ENCODE results near the gene TSR1.

The TSR1 gene

DNA sequence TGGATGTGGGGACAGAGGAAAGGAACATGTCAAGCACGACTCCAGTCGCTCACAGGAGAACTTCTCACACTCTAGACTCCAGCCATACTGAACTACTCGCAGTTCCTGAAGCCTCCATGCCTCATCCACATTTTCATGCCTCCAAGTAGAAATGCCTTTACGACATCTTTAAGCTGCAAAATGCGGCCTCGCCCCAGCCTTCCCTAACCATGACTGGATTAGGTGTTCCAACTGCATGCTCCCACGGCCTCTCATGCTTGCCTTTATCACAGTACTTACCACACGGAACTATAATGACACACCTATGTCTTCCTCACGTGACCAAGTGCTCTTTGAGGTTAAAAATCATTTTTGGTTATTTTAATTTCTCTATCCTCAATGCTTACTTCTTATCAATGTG, 56.5 kb downstream of the TSR1 start:
- POLR2A ChIA-PET (ENCODE audit: low non-redundant PET), result no interaction called here
- CTCF ChIA-PET, result interaction anchor here (0.9 kb wide), 1 partner anchor 35 kb away, joined by 3 read pairs; no protein-coding TSS in a partner anchor
- no peak overlapping the region for H3K27ac ChIP-seq
- TF ChIP-seq, protein P1, sequence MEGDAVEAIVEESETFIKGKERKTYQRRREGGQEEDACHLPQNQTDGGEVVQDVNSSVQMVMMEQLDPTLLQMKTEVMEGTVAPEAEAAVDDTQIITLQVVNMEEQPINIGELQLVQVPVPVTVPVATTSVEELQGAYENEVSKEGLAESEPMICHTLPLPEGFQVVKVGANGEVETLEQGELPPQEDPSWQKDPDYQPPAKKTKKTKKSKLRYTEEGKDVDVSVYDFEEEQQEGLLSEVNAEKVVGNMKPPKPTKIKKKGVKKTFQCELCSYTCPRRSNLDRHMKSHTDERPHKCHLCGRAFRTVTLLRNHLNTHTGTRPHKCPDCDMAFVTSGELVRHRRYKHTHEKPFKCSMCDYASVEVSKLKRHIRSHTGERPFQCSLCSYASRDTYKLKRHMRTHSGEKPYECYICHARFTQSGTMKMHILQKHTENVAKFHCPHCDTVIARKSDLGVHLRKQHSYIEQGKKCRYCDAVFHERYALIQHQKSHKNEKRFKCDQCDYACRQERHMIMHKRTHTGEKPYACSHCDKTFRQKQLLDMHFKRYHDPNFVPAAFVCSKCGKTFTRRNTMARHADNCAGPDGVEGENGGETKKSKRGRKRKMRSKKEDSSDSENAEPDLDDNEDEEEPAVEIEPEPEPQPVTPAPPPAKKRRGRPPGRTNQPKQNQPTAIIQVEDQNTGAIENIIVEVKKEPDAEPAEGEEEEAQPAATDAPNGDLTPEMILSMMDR (conservative IDR thresholded peaks at IDR 0.05; ENCODE audit: low read depth), result no peak
- no peak for DNase-seq (ENCODE audit: low spot score)

DNA sequence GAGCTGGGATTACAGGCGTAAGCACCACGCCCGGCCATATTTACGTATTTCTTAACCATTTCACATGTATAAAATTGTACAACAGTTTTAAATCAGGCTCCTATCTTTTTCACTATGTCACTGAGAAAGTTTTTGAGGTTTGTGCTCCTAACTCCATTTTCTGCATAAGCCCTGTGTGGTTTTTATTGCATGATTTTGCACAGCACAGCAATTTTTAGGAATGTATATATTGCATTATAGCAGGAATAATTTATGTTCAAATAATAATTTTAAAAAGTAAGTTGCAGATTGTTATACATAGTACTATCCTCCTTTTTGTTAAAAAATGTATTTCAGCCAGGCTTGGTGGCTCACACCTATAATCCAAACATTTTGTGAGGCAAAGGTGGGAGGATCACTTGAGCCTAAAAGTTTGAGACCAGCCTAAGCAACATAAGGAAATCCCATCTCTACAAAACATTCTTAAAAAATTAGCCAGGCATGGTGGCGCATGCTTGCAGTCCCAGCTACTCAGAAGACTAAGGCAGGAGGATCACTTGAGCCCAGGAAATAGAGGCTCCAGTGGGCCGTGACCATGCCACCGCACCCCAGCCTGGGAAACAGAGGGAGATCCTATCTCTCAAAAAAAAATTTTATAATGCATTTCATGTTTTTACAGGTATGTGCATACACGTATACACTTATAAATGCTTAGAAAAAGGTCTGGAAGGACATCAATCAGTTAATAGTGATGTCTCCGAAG, 58.7 kb downstream of the TSR1 start:
- DNase-seq (ENCODE audit: low spot score), result no peak
- TF ChIP-seq, protein P1 (conservative IDR thresholded peaks at IDR 0.05; ENCODE audit: low read depth), result no peak
- ChIA-PET POLR2A (ENCODE audit: low non-redundant PET) (no interaction called here), CTCF (no interaction called here)
- H3K27ac ChIP-seq, result no peak overlapping the region

DNA sequence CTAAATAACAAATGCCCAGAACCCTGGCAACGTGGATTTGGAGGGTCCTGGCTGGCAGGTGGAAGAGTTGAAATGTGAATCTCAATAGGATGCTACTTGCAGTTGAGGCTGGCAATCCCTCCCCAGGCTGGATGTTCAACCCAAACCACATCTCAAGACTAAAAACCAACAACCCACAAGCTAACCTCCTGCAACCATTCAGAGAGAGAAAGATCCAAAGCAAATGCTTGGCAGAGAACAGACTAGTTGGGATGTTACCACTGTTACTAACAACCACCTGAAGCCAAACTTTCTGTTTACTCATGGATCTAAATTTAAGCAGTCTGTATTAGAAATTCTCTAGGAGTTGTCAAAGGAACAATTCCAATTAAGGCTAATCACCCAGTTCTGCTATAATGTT, 60.5 kb downstream of the TSR1 start:
- no peak for DNase-seq (ENCODE audit: low spot score)
- no peak overlapping the region for H3K27ac ChIP-seq
- POLR2A ChIA-PET (ENCODE audit: low non-redundant PET), result no interaction called here
- TF ChIP-seq, protein P1 (conservative IDR thresholded peaks at IDR 0.05; ENCODE audit: low read depth), result no peak
- CTCF ChIA-PET, result interaction anchor here (1.1 kb wide), 1 partner anchor 223 kb away, joined by 4 read pairs; no protein-coding TSS in a partner anchor

DNA sequence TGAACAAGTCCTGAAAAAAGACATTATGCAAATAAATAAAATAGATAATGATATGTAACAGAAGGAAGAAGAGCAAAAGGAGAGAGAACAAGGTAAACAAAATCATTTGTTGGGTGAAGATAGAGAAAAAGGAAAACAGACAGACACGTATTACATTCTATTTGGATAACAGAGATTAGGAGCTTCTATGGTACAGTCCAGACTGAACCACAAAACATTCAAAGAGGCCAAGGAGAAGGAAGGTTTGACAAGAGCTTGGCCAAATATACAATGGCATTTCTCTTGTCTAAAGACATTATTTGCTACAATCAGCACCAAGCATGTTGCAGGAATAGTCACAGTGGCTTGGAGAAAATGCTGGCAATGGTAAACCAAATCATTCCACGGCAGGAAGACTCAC, 61.8 kb downstream of the TSR1 start:
- ChIA-PET POLR2A (ENCODE audit: low non-redundant PET) (no interaction called here), CTCF (no interaction called here)
- TF ChIP-seq, protein P1 (conservative IDR thresholded peaks at IDR 0.05; ENCODE audit: low read depth), result no peak
- no peak overlapping the region for H3K27ac ChIP-seq
- DNase-seq (ENCODE audit: low spot score), result no peak
